ENCODE data around the gene JMJD1C. TPM values are rescaled to one million over a fixed set of nuclear protein-coding genes. Genes with fewer than 3 reads are reported as not detected.

Gene JMJD1C
- total RNA-seq, 4 donors from 2014 or later = 92.0 to 153 (median 124) TPM

DNA sequence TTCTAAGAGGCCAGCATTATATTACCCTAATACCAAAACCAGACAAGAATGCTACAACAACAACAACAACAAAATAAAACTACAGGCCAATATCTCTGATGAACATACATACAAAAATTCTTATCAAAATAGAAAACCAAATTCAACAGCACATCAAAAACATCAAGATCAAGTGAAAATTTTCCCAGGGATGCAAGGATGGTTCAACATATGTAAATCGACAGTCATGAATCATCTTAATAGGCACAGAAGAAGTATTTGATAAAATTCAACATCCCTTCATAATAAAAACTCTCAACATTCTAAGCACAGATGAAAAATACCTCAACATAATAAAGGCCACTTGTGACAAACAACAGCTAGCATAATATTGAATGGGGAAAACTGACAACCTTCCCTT, 75.3 kb downstream of the JMJD1C start:
- H3K36me3 ChIP-seq = no peaks in the 10 kb centered on the region
- H3K9me3 ChIP-seq = no peaks in the 10 kb centered on the region
- DNase-seq = no peak
- TF ChIP-seq, protein P1, sequence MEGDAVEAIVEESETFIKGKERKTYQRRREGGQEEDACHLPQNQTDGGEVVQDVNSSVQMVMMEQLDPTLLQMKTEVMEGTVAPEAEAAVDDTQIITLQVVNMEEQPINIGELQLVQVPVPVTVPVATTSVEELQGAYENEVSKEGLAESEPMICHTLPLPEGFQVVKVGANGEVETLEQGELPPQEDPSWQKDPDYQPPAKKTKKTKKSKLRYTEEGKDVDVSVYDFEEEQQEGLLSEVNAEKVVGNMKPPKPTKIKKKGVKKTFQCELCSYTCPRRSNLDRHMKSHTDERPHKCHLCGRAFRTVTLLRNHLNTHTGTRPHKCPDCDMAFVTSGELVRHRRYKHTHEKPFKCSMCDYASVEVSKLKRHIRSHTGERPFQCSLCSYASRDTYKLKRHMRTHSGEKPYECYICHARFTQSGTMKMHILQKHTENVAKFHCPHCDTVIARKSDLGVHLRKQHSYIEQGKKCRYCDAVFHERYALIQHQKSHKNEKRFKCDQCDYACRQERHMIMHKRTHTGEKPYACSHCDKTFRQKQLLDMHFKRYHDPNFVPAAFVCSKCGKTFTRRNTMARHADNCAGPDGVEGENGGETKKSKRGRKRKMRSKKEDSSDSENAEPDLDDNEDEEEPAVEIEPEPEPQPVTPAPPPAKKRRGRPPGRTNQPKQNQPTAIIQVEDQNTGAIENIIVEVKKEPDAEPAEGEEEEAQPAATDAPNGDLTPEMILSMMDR (IDR thresholded peaks at IDR 0.05) = no peak
- no peak for TF ChIP-seq POLR2A (IDR thresholded peaks at IDR 0.05)
- no peaks in the 10 kb centered on the region for H3K4me1 ChIP-seq
- H3K4me3 ChIP-seq = no peak overlapping the region
- no peak overlapping the region for H3K27ac ChIP-seq
- H3K27me3 ChIP-seq = no peaks in the 10 kb centered on the region

DNA sequence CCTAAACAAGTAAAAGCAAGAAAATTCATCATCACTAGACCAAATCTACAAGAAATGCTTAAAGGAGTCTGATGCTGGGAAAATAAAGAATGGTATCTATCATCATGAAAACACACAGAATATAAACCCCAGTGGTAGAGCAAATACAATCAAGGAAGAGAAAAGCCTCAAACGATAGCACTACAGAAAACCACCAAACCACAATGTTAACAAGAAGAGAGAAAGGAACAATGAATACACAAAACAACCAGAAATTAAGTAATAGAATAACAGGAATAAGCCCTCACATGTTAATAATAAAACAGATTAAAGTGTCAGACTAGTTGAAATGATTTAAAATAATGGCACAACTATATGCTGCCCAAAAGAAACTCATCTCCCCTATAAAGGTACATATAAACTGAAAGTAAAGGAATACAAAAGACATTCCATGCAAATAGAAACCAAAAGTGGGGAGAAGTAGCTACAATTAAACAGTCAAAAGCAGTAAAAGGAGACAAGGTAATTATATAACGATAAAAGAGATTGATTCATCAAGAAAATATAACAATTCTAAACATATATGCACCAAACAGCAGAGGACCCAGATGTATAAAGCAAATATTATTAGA, 77.3 kb downstream of the JMJD1C start:
- Histone ChIP-seq H3K27me3 (no peaks in the 10 kb centered on the region), H3K9me3 (no peaks in the 10 kb centered on the region), H3K4me1 (no peaks in the 10 kb centered on the region), H3K27ac (no peak overlapping the region), H3K36me3 (no peaks in the 10 kb centered on the region), H3K4me3 (no peak overlapping the region)
- no peak for DNase-seq
- TF ChIP-seq, protein P1 (IDR thresholded peaks at IDR 0.05) = no peak
- no peak for TF ChIP-seq POLR2A (IDR thresholded peaks at IDR 0.05)

DNA sequence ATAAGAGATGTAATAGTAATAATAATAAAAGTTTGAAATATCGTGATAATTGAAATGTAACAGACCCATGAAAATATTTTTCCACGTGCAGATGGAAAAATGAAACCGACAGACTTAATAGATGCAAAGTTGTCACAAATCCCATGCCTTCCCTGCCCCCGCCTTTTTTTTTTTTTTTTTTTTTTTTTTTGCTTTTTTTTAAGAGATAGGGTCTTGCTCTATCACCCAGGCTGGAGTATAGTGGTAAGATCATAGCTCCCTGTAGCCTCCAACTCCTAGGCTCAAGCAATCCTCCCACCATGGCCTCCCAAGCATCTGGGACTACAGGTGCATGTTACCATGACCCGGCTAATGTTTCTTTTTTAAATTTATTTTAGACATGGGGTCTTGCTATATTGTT, 80.5 kb downstream of the JMJD1C start:
- no peaks in the 10 kb centered on the region for H3K9me3 ChIP-seq
- TF ChIP-seq, protein P1 (IDR thresholded peaks at IDR 0.05) = no peak
- no peak for TF ChIP-seq POLR2A (IDR thresholded peaks at IDR 0.05)
- H3K27ac ChIP-seq = no peak overlapping the region
- H3K4me1 ChIP-seq = no peaks in the 10 kb centered on the region
- H3K36me3 ChIP-seq = no peaks in the 10 kb centered on the region
- no peak overlapping the region for H3K4me3 ChIP-seq
- H3K27me3 ChIP-seq = no peaks in the 10 kb centered on the region
- no peak for DNase-seq

DNA sequence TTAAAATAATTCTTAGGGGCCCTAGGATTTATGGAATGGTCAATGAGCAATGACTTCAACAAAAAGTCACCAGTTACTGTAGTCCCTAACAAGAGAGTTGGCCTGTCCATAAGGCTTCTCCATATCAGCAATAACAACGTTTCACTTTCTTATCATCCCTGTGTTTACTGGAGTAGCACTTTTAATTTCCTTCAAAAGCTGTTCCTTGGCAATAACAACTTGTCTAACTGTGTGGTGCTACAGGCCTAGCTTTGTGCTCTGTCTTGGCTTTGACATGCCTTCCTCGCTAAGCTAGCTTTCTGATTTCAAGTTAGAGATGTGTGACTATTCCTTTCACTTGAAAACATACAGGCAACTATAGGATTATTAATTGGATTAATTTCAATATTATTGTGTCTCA, 81.1 kb downstream of the JMJD1C start:
- no peak for TF ChIP-seq POLR2A (IDR thresholded peaks at IDR 0.05)
- TF ChIP-seq, protein P1 (IDR thresholded peaks at IDR 0.05) = no peak
- DNase-seq = no peak

DNA sequence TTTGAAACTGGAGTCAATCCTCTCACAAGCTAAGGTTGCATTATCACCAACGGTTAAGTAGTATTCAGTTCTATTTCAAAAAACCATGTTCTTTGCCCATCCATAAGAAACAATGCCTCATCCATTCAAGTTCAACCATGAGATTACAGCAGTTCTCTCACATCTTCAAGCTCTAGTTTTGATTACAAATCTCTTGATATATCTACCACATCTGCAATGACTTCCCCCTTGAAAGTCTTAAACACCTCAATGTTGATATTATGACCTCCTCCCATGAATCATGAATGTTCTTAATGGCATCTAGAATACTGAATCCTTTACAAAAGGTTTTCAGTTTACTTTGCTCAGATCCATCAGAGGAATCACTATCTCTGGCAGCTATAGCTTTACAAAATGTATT, 81.8 kb downstream of the JMJD1C start:
- no peaks in the 10 kb centered on the region for H3K4me1 ChIP-seq

More for the DNA sequence above, 81.1 kb downstream of the JMJD1C start:
- no peaks in the 10 kb centered on the region for H3K4me1 ChIP-seq
- no peak overlapping the region for H3K4me3 ChIP-seq
- H3K36me3 ChIP-seq = no peaks in the 10 kb centered on the region
- no peak overlapping the region for H3K27ac ChIP-seq
- H3K9me3 ChIP-seq = no peaks in the 10 kb centered on the region
- H3K27me3 ChIP-seq = no peaks in the 10 kb centered on the region

More for the DNA sequence above, 81.8 kb downstream of the JMJD1C start:
- no peaks in the 10 kb centered on the region for H3K9me3 ChIP-seq
- H3K27ac ChIP-seq = no peak overlapping the region
- TF ChIP-seq POLR2A (IDR thresholded peaks at IDR 0.05) = no peak
- TF ChIP-seq, protein P1 (IDR thresholded peaks at IDR 0.05) = no peak
- no peaks in the 10 kb centered on the region for H3K27me3 ChIP-seq
- no peak for DNase-seq
- H3K36me3 ChIP-seq = no peaks in the 10 kb centered on the region
- no peak overlapping the region for H3K4me3 ChIP-seq
